Epithelial cell of proximal tubule (primary cell): Measurements from ENCODE around the gene CKLF. TPM values are rescaled to one million over a fixed set of nuclear protein-coding genes. Genes with fewer than 3 reads are reported as not detected.
"Not testable (repeated sequence)": the region's sequence is repeated elsewhere in the genome, so short reads cannot be mapped to it uniquely, and the experiment has no call there.

ENCODE experiments used
- DNase-seq: peaks from one replicate; pipeline ENCODE4 v3.0.0-alpha.2; 2011; ENCODE audit warnings: low read depth
- H3K4me3 ChIP-seq: 2 replicates; pipeline ENCODE4 v1.5.1; 2011; ENCODE audit warnings: low read depth, mild to moderate bottlenecking, low read length
- CTCF ChIP-seq: conservative IDR thresholded peaks from 2 replicates; pipeline ENCODE4 v1.5.1; 2012; ENCODE audit warnings: low read depth, mild to moderate bottlenecking, low read length
- total RNA-seq: library from RNA; depleted of rRNA; stranded (reverse); fragments of >200 nt; gene quantifications from 2 replicates; pipeline ENCODE4 v1.2.3, GENCODE V29; 2015

CKLF gene
- total RNA-seq, 1 donor from 2014 or later: 136 TPM

- H3K4me3 ChIP-seq: no peak within 1 kb of the TSS
- TF ChIP-seq CTCF: no peak
- no peak for DNase-seq
These were observed 13.9 kb downstream of the CKLF start, which contains the start of gene CMTM1 for GRCh38 chr16:66566051-66566901. Gene CMTM1 (plus strand): TSS chr16:66566439. CDS start chr16:66566514, 75 bp downstream.

GRCh38 chr16:66567270-66567669 lies 14.9 kb downstream of the CKLF start:
- DNase-seq, H3K4me3 ChIP-seq: not testable (repeated sequence)

GRCh38 chr16:66568355-66568754 lies 16.0 kb downstream of the CKLF start:
- no peak for TF ChIP-seq CTCF
- no peak for DNase-seq

GRCh38 chr16:66569131-66569530 lies 16.8 kb downstream of the CKLF start:
- no peak for DNase-seq
- TF ChIP-seq CTCF: no peak

More at GRCh38 chr16:66568355-66568754, 16.0 kb downstream of the CKLF start:
- no peak overlapping the region for H3K4me3 ChIP-seq

GRCh38 chr16:66569827-66570405 lies 17.5 kb downstream of the CKLF start:
- no peak overlapping the region for H3K4me3 ChIP-seq

More at GRCh38 chr16:66569131-66569530, 16.8 kb downstream of the CKLF start:
- H3K4me3 ChIP-seq: no peak overlapping the region

GRCh38 chr16:66572356-66572755 lies 20.0 kb downstream of the CKLF start:
- H3K4me3 ChIP-seq: no peak overlapping the region
- no peak for DNase-seq
- no peak for TF ChIP-seq CTCF

More at GRCh38 chr16:66569827-66570405, 17.5 kb downstream of the CKLF start:
- TF ChIP-seq CTCF: no peak
- DNase-seq: no peak

GRCh38 chr16:66574081-66574480 lies 21.7 kb downstream of the CKLF start:
- no peak overlapping the region for H3K4me3 ChIP-seq
- DNase-seq: no peak
- no peak for TF ChIP-seq CTCF
